IMR-90 (cell line): ENCODE measurements around the gene C17orf107. TPM values are rescaled to one million over a fixed set of nuclear protein-coding genes. Genes with fewer than 3 reads are reported as not detected.

Source experiments
- ATAC-seq: fragments of 200-7000 bp; cut with Tn5 transposase; 2 replicates; pipeline ENCODE4 v1.9.1; 2020; ENCODE audit warnings: low read depth, mild to moderate bottlenecking, moderate library complexity
- BruUV-seq: library from RNA; stranded (reverse); fragments of 400-500 nt; replicated peaks from 2 replicates; lab custom pipeline; 2021; lab: Mats Ljungman, UMichigan
- CTCF ChIA-PET: fragments of 300-600 bp; formaldehyde crosslinking; extraction: SDS; loops from one replicate; lab custom pipeline; 2021; ENCODE audit warnings: antibody characterized with exemption; lab: Yijun Ruan, JAX
- POLR2A ChIA-PET: fragments of 300-600 bp; sonication (Branson Sonifier 250); formaldehyde crosslinking; loops from one replicate; lab custom pipeline; 2022; ENCODE audit warnings: antibody characterized with exemption; ENCODE audit not compliant: unreplicated experiment; lab: Charles Lee
- DNase-seq: peaks from one replicate; pipeline ENCODE4 v3.0.0; 2013
- H2AFZ ChIP-seq: replicated peaks from 2 replicates; pipeline ENCODE3; 2013; ENCODE audit warnings: low read length, mild to moderate bottlenecking; ENCODE audit not compliant: poor library complexity
- H2AK5ac ChIP-seq: 2 replicates; pipeline ENCODE4 v1.6.1; 2013; ENCODE audit warnings: low read depth, low read length, inconsistent platforms
- H2AK9ac ChIP-seq: replicated peaks from 2 replicates; pipeline ENCODE3; 2013; ENCODE audit warnings: mild to moderate bottlenecking, low read depth, low read length, moderate library complexity; ENCODE audit not compliant: poor library complexity
- H2BK120ac ChIP-seq: 2 replicates; pipeline ENCODE4 v1.6.1; 2013; ENCODE audit warnings: low read depth, low read length, inconsistent platforms
- H2BK15ac ChIP-seq: 3 replicates; pipeline ENCODE4 v1.6.1; 2013; ENCODE audit warnings: low read depth, low read length, inconsistent platforms
- H2BK20ac ChIP-seq: 2 replicates; pipeline ENCODE4 v1.6.1; 2013; ENCODE audit warnings: low read depth, mild to moderate bottlenecking, inconsistent platforms, low read length, moderate library complexity
- H2BK5ac ChIP-seq: 2 replicates; pipeline ENCODE4 v1.6.1; 2013; ENCODE audit warnings: mild to moderate bottlenecking, low read depth, low read length, inconsistent platforms; ENCODE audit not compliant: poor library complexity, severe bottlenecking
- H3K14ac ChIP-seq: replicated peaks from 2 replicates; pipeline ENCODE4 v1.6.1; 2013; ENCODE audit warnings: low read depth, low read length, inconsistent platforms
- H3K18ac ChIP-seq: 2 replicates; pipeline ENCODE4 v1.6.1; 2013; ENCODE audit warnings: low read depth, low read length, control low read depth
- H3K23ac ChIP-seq: 2 replicates; pipeline ENCODE4 v1.6.1; 2013; ENCODE audit warnings: low read depth, low read length, inconsistent platforms
- H3K27ac ChIP-seq: 2 replicates; pipeline ENCODE4 v1.5.1; 2013; ENCODE audit warnings: mild to moderate bottlenecking, control low read depth, low read length; ENCODE audit not compliant: insufficient read depth
- H3K27me3 ChIP-seq: 2 replicates; pipeline ENCODE4 v1.6.1; 2013; ENCODE audit warnings: low read length; ENCODE audit not compliant: control insufficient read depth, insufficient read depth
- H3K36me3 ChIP-seq: 2 replicates; pipeline ENCODE4 v1.6.1; 2013; ENCODE audit warnings: low read length, mixed read lengths; ENCODE audit not compliant: control insufficient read depth, insufficient read depth
- H3K4ac ChIP-seq: 2 replicates; pipeline ENCODE4 v1.6.1; 2013; ENCODE audit warnings: low read depth, low read length, inconsistent platforms
- H3K4me1 ChIP-seq: 2 replicates; pipeline ENCODE4 v1.6.1; 2013; ENCODE audit warnings: low read length, mixed read lengths; ENCODE audit not compliant: control insufficient read depth, insufficient read depth
- H3K4me2 ChIP-seq: 2 replicates; pipeline ENCODE4 v1.6.1; 2013; ENCODE audit warnings: low read depth, mild to moderate bottlenecking, control low read depth, low read length, moderate library complexity
- H3K4me3 ChIP-seq: 2 replicates; pipeline ENCODE4 v1.5.1; 2013; ENCODE audit warnings: low read depth, mild to moderate bottlenecking, control low read depth, low read length, moderate library complexity; ENCODE audit not compliant: insufficient read depth
- H3K56ac ChIP-seq: 2 replicates; pipeline ENCODE4 v1.6.1; 2013; ENCODE audit warnings: low read length, inconsistent platforms; ENCODE audit not compliant: insufficient read depth; ENCODE audit errors: extremely low read depth
- H3K79me1 ChIP-seq, 2 experiments: 2 replicates each; pipeline ENCODE4 v1.6.1; 2013; ENCODE audit warnings: low read length in 2 of 2, inconsistent platforms in 1 of 2, low read depth in 1 of 2
- H3K9ac ChIP-seq: 2 replicates; pipeline ENCODE4 v1.6.1; 2013; ENCODE audit warnings: low read depth, low read length, control low read depth
- H3K9me1 ChIP-seq: 2 replicates; pipeline ENCODE4 v1.6.1; 2013; ENCODE audit warnings: low read length, inconsistent platforms; ENCODE audit not compliant: insufficient read depth
- H3K9me3 ChIP-seq: 2 replicates; pipeline ENCODE4 v1.6.1; 2013; ENCODE audit warnings: low read length; ENCODE audit not compliant: control insufficient read depth, insufficient read depth
- H4K20me1 ChIP-seq: 2 replicates; pipeline ENCODE4 v1.6.1; 2013; ENCODE audit warnings: low read length, inconsistent platforms; ENCODE audit not compliant: insufficient read depth
- H4K5ac ChIP-seq: 2 replicates; pipeline ENCODE4 v1.6.1; 2013; ENCODE audit warnings: mild to moderate bottlenecking, low read depth, low read length, control low read depth
- H4K8ac ChIP-seq, 2 experiments: 2 replicates each; pipeline ENCODE4 v1.6.1; 2013; ENCODE audit warnings: low read depth in 2 of 2, low read length in 2 of 2, control low read depth in 1 of 2, inconsistent platforms in 1 of 2
- H4K91ac ChIP-seq: 2 replicates; pipeline ENCODE4 v1.6.1; 2013; ENCODE audit warnings: low read depth, low read length, inconsistent platforms; ENCODE audit not compliant: insufficient read depth
- BHLHE40 ChIP-seq: fragments of 150-350 bp; IDR thresholded peaks from 2 replicates; pipeline ENCODE4 v1.6.1; 2016; ENCODE audit warnings: mild to moderate bottlenecking, low read depth, low read length
- MAZ ChIP-seq: IDR thresholded peaks from 2 replicates; pipeline ENCODE4 v1.6.1; 2012; ENCODE audit warnings: low read depth, mild to moderate bottlenecking, low read length, improper control_type of control experiment, moderate library complexity, borderline replicate concordance
- MXI1 ChIP-seq: IDR thresholded peaks from 2 replicates; pipeline ENCODE4 v1.6.1; 2012; ENCODE audit warnings: low read depth, mild to moderate bottlenecking, low read length, moderate library complexity, borderline replicate concordance
- SMC3 ChIP-seq: fragments of 150-350 bp; IDR thresholded peaks from 2 replicates; pipeline ENCODE4 v1.6.1; 2016; ENCODE audit warnings: low read depth, mild to moderate bottlenecking, antibody characterized with exemption, low read length, moderate library complexity
- WGBS, 2 experiments: methylation state at CpG; one replicate each; pipeline versions ENCODE4 v1.1.5 to v1.1.7; 2013; ENCODE audit warnings: missing lambda C conversion rate in 2 of 2; ENCODE audit not compliant: insufficient read length in 1 of 2; ENCODE audit errors: extremely low coverage in 2 of 2; 5-methylcytosine and 5-hydroxymethylcytosine counted together
- dilution Hi-C: fragments of 300-500 bp; cut with HindIII; formaldehyde crosslinking; loops from one replicate; pipeline ENCODE4 v1.14.3; 2018; ENCODE audit warnings: low sequenced_read_pairs; ENCODE audit not compliant: unreplicated experiment
- in situ Hi-C: fragments of 300-500 bp; cut with MboI; formaldehyde crosslinking; loops from 3 replicates; pipeline ENCODE4 v1.14.3; 2019; ENCODE audit warnings: low sequenced_read_pairs, inconsistent platforms, mixed read lengths
- intact Hi-C: fragments of 100-400 bp; cut with micrococcal nuclease; formaldehyde crosslinking; loops from 2 replicates; pipeline ENCODE4 v1.10.0; 2022
- polyA plus RNA-seq, 3 experiments: library from polyadenylated mRNA; depleted of rRNA; stranded (reverse); fragments of >200 nt; gene quantifications; 2 replicates each; pipeline ENCODE4 v1.2.3, GENCODE V29; 2012; ENCODE audit warnings: low replicate concordance in 1 of 3
- total RNA-seq: library from RNA; depleted of rRNA; stranded (reverse); fragments of >200 nt; gene quantifications from 2 replicates; pipeline ENCODE4 v1.2.3, GENCODE V29; 2012

C17orf107 gene
- total and polyA plus RNA-seq, 2 of the 4 experiments (the other 2 are of a cell fraction): 0.54 to 0.82 TPM

- H3K4me1 ChIP-seq: peaks cover 25% of the 10 kb centered on the region
- ATAC-seq (peak; percentile 5), DNase-seq (peak; percentile 53)
- no peak overlapping the region for H2BK20ac ChIP-seq
- peaks cover 59% of the 10 kb centered on the region for H4K20me1 ChIP-seq
- peaks cover 38% of the 10 kb centered on the region for H3K36me3 ChIP-seq
- H3K79me1 ChIP-seq: peaks cover 14 to 47% of the 10 kb centered on the region in 2 experiments; a peak in 3 of 4 replicates
- TF ChIP-seq BHLHE40 (peak; percentile 53; the same call in 1 of the 2 replicates), SMC3 (no peak), MXI1 (peak; percentile 81), MAZ (peak; percentile 37; the same call in 1 of the 2 replicates)
- peak overlapping the region; percentile 76; the same call in 1 of the 2 replicates for H2BK120ac ChIP-seq
- peak overlapping the region; percentile 97 for H3K9ac ChIP-seq
- peak overlapping the region; percentile 29 for H2AFZ ChIP-seq
- dilution Hi-C loops: no loop called here
- peak overlapping the region; percentile 82 for H3K18ac ChIP-seq
- peak overlapping the region; percentile 98 for H2BK5ac ChIP-seq
- H3K9me1 ChIP-seq: peaks cover 19% of the 10 kb centered on the region; the same call in 1 of the 2 replicates
- peak overlapping the region; percentile 99 for H2AK5ac ChIP-seq
- peak overlapping the region; percentile 81 for H4K5ac ChIP-seq
- peak overlapping the region; percentile 99 for H3K4ac ChIP-seq
- peak overlapping the region; percentile 100 for H2AK9ac ChIP-seq
- peak overlapping the region; percentile 95 for H4K91ac ChIP-seq
- H3K9me3 ChIP-seq: no peaks in the 10 kb centered on the region
- H3K4me3 ChIP-seq: peak overlapping the region; percentile 98
- ChIA-PET CTCF (no interaction called here), POLR2A (interaction anchor here (1.0 to 3.5 kb wide), 3 partner anchors 19 to 83 kb away, joined by 6 to 19 read pairs (median 11); partner anchors contain the start of genes KIF1C and SPAG7)
- H3K27ac ChIP-seq: peak overlapping the region; percentile 96
- BruUV-seq: no TSS peak
- H4K8ac ChIP-seq: peak overlapping the region; percentile 95
- no peaks in the 10 kb centered on the region for H3K27me3 ChIP-seq
- H3K56ac ChIP-seq: peak overlapping the region; percentile 94
- intact Hi-C loops: loop anchor here (1.0 kb wide), 2 partner anchors 20 to 40 kb away; partner anchors contain the start of genes CAMTA2 and SPAG7
- H3K4me2 ChIP-seq: peak overlapping the region; percentile 78
- in situ Hi-C loops: no loop called here
- H3K23ac ChIP-seq: peak overlapping the region; percentile 75
- H3K14ac ChIP-seq: peak overlapping the region; percentile 100
- H2BK15ac ChIP-seq: no peak overlapping the region
- 0% methylated on average over 4 of the region's 56 CpGs; no CpG with 5 or more reads in 1 of the 2 experiments for WGBS, 2 experiments
Measured at GRCh38 chr17:4947411-4948165, 48.3 kb downstream of the C17orf107 start.
